ENCODE results near the gene TMEM132E. TPM values are rescaled to one million over a fixed set of nuclear protein-coding genes. Genes with fewer than 3 reads are reported as not detected.

Gene TMEM132E
- polyA plus RNA-seq, 3 donors from 2014 or later, result 0.18 TPM; not detected in 2

GRCh38 chr17:34622862-34623623, 43.7 kb downstream of the TMEM132E start:
- Mint-ChIP-seq H3K27ac (no peak overlapping the region), H3K4me1 (no peaks in the 10 kb centered on the region), H3K27me3 (ENCODE audit: low read depth in 3 of 3) (peaks cover 8 to 31% (median 16%) of the 10 kb centered on the region in 3 donors), H3K9me3 (no peaks in the 10 kb centered on the region), H3K4me3 (no peak overlapping the region), H3K36me3 (no peaks in the 10 kb centered on the region)
- DNase-seq, result no peak

GRCh38 chr17:34623856-34624766, 44.7 kb downstream of the TMEM132E start:
- Mint-ChIP-seq H3K27ac (no peak overlapping the region), H3K4me1 (no peaks in the 10 kb centered on the region), H3K4me3 (no peak overlapping the region), H3K27me3 (ENCODE audit: low read depth in 3 of 3) (peaks cover 8 to 31% (median 14%) of the 10 kb centered on the region in 3 donors), H3K36me3 (no peaks in the 10 kb centered on the region), H3K9me3 (no peaks in the 10 kb centered on the region)
- DNase-seq, result no peak

GRCh38 chr17:34624767-34625383, 45.5 kb downstream of the TMEM132E start:
- H3K27ac Mint-ChIP-seq, result no peak overlapping the region
- no peak overlapping the region for H3K4me3 Mint-ChIP-seq

GRCh38 chr17:34626121-34626681, 46.8 kb downstream of the TMEM132E start:
- Mint-ChIP-seq H3K9me3 (no peaks in the 10 kb centered on the region), H3K36me3 (no peaks in the 10 kb centered on the region), H3K27ac (no peak overlapping the region), H3K27me3 (ENCODE audit: low read depth in 3 of 3) (peaks cover 9 to 36% (median 14%) of the 10 kb centered on the region in 3 donors), H3K4me3 (no peak overlapping the region), H3K4me1 (no peaks in the 10 kb centered on the region)
- no peak for DNase-seq

More at GRCh38 chr17:34624767-34625383, 45.5 kb downstream of the TMEM132E start:
- Mint-ChIP-seq H3K9me3 (no peaks in the 10 kb centered on the region), H3K36me3 (no peaks in the 10 kb centered on the region), H3K4me1 (no peaks in the 10 kb centered on the region), H3K27me3 (ENCODE audit: low read depth in 3 of 3) (peaks cover 8 to 28% (median 14%) of the 10 kb centered on the region in 3 donors)
- DNase-seq, result no peak

GRCh38 chr17:34628879-34629278, 49.5 kb downstream of the TMEM132E start:
- H3K4me1 Mint-ChIP-seq, result no peaks in the 10 kb centered on the region
- no peak overlapping the region for H3K4me3 Mint-ChIP-seq
- H3K27ac Mint-ChIP-seq, result no peak overlapping the region
- peaks cover 7 to 36% (median 8%) of the 10 kb centered on the region in 3 donors for H3K27me3 Mint-ChIP-seq (ENCODE audit: low read depth in 3 of 3)
- no peak for DNase-seq
- no peaks in the 10 kb centered on the region for H3K36me3 Mint-ChIP-seq
- no peaks in the 10 kb centered on the region for H3K9me3 Mint-ChIP-seq

- Mint-ChIP-seq H3K36me3 (no peaks in the 10 kb centered on the region), H3K4me1 (peaks cover 0 to 6% of the 10 kb centered on the region in 2 donors), H3K27ac (no peak overlapping the region), H3K4me3 (no peak overlapping the region), H3K9me3 (no peaks in the 10 kb centered on the region), H3K27me3 (ENCODE audit: low read depth in 3 of 3) (peaks cover 0 to 10% (median 2%) of the 10 kb centered on the region in 3 donors)
- DNase-seq, result no peak
These were observed 54.0 kb downstream of the TMEM132E start for GRCh38 chr17:34633351-34633750.

- no peaks in the 10 kb centered on the region for H3K36me3 Mint-ChIP-seq
- no peak for DNase-seq
- H3K9me3 Mint-ChIP-seq, result no peaks in the 10 kb centered on the region
- H3K27me3 Mint-ChIP-seq (ENCODE audit: low read depth in 3 of 3), result peaks cover 0 to 10% (median 2%) of the 10 kb centered on the region in 3 donors
- no peak overlapping the region for H3K27ac Mint-ChIP-seq
- H3K4me1 Mint-ChIP-seq, result peaks cover 0 to 6% of the 10 kb centered on the region in 2 donors
- no peak overlapping the region for H3K4me3 Mint-ChIP-seq
These were observed 54.4 kb downstream of the TMEM132E start for GRCh38 chr17:34633760-34634159.

GRCh38 chr17:34634551-34635160, 55.3 kb downstream of the TMEM132E start:
- Mint-ChIP-seq H3K9me3 (no peaks in the 10 kb centered on the region), H3K4me1 (peaks cover 0 to 6% of the 10 kb centered on the region in 2 donors), H3K27me3 (ENCODE audit: low read depth in 3 of 3) (peaks cover 0 to 8% (median 2%) of the 10 kb centered on the region in 3 donors), H3K4me3 (no peak overlapping the region), H3K36me3 (no peaks in the 10 kb centered on the region), H3K27ac (no peak overlapping the region)
- DNase-seq, result no peak

- Mint-ChIP-seq H3K27ac (no peak overlapping the region), H3K4me3 (no peak overlapping the region), H3K4me1 (peaks cover 0 to 6% of the 10 kb centered on the region in 2 donors), H3K27me3 (ENCODE audit: low read depth in 3 of 3) (peaks cover 2 to 8% (median 4%) of the 10 kb centered on the region in 3 donors), H3K36me3 (no peaks in the 10 kb centered on the region), H3K9me3 (no peaks in the 10 kb centered on the region)
- DNase-seq, result no peak
These were observed 56.5 kb downstream of the TMEM132E start for GRCh38 chr17:34635876-34636275.

- no peaks in the 10 kb centered on the region for H3K36me3 Mint-ChIP-seq
- peak overlapping the region; percentile 81 to 88 (median 84) for H3K4me3 Mint-ChIP-seq
- peaks cover 0 to 6% of the 10 kb centered on the region in 2 donors for H3K4me1 Mint-ChIP-seq
- no peaks in the 10 kb centered on the region for H3K9me3 Mint-ChIP-seq
- peaks cover 2 to 7% (median 2%) of the 10 kb centered on the region in 3 donors for H3K27me3 Mint-ChIP-seq (ENCODE audit: low read depth in 3 of 3)
- no peak overlapping the region for H3K27ac Mint-ChIP-seq
- DNase-seq, result no peak
These were observed 57.7 kb downstream of the TMEM132E start for GRCh38 chr17:34637041-34637547.

GRCh38 chr17:34637548-34638525, 58.5 kb downstream of the TMEM132E start:
- peaks cover 0 to 6% of the 10 kb centered on the region in 2 donors for H3K4me1 Mint-ChIP-seq
- H3K4me3 Mint-ChIP-seq, result peak overlapping the region; percentile 81 to 88 (median 84)
- H3K9me3 Mint-ChIP-seq, result no peaks in the 10 kb centered on the region
- peak overlapping the region in 4 of 6 donors; percentile 12 to 76 (median 52) for H3K27ac Mint-ChIP-seq
- DNase-seq, result peak; percentile 70 to 80 (median 77)
- H3K36me3 Mint-ChIP-seq, result no peaks in the 10 kb centered on the region
- H3K27me3 Mint-ChIP-seq (ENCODE audit: low read depth in 3 of 3), result peaks cover 2 to 7% (median 2%) of the 10 kb centered on the region in 3 donors

All from immature natural killer cell (primary cell).